HG03060 (cell line): ENCODE results near the gene RELCH.

Experiments used
- ATAC-seq: cut with Tn5 transposase; IDR thresholded peaks from one replicate; pipeline ENCODE4 v1.9.1; 2021; ENCODE audit warnings: low read depth, moderate number of reproducible peaks; ENCODE audit not compliant: unreplicated experiment

RELCH gene

DNA sequence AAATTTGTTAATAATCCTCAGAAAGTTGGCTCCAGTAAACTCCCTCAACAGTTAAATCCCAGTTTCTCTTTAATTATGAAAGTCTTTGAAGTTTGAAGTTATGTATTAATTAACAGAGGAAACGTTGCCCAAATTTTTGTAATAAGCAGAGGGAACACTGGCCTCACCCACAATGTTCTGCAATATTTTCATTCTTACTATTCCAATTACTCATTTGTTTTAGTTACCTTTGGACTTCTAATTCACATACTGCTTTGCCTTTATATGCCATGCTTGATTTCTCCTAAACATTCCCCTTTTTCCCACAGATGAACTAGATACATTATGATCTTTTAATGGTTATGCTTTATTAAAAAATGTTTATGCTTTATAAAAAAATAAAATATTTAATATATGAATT, 61.3 kb downstream of the RELCH start:
- ATAC-seq, result no peak

DNA sequence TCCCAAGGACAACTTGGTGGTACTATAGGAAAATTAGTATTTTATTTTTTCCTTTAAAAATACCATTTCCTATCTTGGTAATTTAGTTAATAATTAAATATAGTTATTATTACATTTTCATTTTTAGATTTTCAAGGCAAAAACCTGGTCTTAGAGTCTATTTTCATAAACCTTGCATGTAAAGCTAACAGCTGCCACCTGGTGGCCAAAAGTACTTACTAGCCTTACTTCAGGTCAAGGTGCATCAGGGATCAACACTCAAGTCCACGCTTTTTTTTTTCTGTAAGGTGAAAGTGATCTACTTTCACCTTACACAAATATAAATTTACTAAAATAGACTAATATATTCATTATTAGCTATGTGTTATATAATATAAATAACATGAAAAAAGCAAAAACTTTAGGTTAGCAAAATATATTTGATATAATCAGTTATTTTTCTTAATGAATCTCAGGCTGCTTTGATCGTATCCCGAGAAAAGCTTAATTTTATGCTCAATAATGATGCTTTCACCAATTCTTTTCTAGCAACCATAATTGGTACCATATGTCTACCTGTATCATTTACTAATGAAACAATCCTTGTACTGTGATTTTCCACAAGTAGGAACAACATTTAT, 62.5 kb downstream of the RELCH start:
- peak; percentile 49 for ATAC-seq

DNA sequence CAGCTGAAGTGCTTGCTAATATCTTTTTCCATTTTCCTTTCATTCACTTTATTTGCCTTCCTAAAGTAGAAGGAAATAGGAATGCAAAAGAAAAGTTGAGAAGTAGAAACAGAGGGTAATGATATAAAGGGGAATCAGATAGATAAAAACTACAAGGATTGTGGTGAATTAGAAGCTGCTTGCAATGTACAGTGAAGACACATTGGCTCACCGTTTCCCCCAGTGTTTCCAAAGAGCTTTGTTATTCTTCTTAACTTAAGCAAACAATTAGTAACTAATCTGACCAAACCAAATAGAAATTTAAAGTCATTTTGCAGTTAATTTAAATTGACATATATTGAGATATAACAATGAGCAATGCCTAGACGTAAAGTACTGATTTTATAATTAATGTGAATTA, 63.4 kb downstream of the RELCH start:
- no peak for ATAC-seq

DNA sequence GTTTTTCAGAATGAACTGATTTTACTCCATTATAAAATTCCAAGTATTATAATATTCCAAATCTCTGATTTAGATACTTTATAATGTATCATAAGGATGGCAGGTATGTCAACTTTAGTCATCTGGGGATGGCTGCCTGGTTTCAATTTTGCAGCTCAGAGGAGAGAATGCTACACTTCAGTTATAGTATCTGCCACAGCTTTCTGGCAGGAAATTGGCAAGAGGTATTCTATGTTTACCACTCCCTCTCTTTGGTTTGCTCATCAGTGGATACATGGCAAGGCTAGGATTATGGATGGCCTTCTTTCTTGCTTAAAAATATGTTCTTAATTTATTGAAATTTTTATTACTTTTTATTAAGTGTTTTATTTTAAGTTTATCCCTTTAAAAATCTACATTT, 71.0 kb downstream of the RELCH start:
- no peak for ATAC-seq

DNA sequence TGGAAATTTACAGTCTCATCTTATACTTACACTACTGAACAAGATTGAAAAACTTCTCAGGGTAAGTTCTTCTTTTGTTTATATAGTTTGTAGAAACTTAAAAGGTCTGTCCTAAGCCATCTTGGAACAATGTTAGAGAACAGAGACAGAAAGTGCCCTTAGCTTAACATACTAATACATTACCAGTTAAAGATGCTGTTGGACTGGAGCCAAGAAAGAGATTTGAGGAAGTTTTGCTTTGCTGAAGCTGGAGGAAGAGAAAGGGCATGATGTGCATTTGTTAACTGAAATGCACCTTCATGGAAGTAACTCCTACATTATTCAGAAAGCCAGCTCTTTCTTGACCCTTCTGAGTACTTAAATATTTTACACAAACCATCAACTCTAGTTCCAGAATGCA, 71.6 kb downstream of the RELCH start:
- no peak for ATAC-seq

DNA sequence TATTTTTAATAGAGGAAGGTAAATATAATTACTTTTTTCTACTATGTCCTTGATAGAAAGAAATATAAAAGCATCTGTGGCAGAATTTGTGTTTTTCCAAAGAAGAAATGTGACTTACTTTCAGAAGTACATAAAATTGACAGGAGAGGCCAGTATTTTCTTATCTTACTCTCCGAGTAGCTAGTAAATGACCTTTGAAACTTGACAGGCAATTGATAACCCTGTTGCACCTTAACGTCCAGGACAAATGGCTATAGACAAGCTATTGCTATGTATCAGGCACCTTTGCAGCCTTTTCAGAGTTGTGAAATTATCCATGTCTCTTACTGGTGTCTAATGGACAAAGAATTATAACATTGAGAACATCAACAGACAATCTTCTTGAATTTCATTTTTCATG, 75.0 kb downstream of the RELCH start:
- no peak for ATAC-seq

DNA sequence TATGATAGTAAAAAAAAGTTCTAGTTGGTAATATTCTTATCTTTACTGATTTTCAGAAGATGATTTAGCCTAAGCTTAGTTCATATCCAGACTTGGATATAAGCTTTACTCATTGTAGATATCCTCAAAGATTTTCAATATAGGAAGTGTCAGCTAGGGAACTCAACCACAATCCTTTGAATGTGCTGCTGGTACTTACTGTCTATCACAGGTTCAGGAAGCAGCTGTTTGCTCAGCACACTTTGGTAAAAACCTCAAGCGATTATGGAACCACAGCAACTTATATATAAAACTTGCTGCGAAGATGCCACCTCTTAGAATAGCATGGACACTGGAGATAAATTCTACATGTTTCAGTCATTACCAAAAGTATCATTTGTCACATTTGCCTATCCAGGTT, 77.9 kb downstream of the RELCH start:
- no peak for ATAC-seq

DNA sequence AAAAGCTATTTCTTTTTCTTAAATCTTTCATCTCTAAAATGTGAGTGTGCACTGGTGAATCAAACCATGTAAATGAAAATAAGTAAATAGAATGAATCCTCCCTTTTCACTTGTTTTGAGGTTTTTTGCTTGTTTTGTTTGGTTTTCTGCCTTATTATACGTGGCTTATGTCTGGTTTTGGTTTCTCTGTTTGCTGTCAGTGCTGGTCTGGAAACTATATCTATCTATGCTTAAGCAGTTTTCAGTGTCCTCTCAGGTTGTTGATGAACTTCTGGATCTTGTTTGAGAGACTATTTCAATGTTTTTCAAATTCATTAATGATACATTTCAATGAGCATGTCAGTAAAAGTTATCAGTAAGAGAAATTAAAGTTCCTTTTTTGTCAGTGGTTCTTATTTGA, 90.0 kb downstream of the RELCH start:
- no peak for ATAC-seq

DNA sequence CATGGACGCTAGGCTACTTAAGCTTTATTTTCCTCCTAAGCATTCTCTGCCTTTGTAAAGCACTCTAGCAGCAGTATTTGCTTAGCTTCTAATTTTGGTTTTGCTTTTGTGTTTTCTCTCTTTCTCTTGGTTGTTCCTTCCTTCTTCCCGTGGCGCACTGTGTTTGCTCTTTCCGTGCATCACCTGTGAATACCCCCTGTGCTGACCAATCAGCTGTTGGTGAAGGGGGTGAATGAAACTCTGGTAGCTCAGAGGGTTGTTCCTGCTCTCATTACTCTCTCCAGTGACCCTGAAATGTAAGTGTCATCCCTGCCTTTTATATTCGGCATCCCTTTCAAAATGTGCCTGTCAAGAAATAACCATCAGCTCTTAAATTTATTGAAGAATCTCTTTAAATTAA, 92.5 kb downstream of the RELCH start:
- no peak for ATAC-seq

DNA sequence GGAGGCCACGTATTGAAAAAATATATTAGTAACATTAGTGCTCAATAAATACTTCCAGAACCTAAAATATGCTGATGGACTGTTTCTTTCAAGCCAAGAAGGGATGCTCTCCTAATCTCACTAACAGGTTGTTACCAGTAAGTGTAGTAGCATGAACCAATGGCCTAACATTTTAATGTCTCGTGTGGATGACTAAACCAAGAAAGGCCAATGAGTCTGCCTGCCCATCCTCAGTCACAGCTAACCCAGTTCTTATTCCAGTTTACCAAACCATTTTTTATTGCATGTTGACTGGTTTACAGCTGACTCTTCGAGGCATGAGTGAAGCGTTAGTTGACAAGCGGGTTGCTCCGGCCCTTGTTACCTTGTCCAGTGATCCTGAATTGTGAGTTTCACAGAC, 93.0 kb downstream of the RELCH start:
- no peak for ATAC-seq

DNA sequence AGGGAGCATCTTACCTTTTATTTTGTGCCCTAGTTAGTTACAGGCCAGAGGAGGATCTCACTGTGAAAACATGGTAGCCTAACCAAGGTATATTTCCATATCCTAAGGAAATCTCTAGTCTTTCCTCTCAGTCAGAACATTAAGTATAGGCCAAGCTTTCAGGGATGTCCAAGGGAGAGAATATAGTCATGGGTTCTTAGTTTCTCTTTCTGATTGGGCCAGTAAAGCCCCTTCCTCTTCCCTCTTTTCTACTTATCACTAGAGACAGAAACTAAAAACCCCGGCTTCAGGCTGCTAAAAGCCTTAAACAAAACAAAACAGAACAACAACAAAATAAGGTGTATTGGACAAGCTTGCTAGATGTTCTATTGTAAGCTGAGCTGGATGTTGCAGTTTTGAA, 93.7 kb downstream of the RELCH start:
- ATAC-seq, result no peak

DNA sequence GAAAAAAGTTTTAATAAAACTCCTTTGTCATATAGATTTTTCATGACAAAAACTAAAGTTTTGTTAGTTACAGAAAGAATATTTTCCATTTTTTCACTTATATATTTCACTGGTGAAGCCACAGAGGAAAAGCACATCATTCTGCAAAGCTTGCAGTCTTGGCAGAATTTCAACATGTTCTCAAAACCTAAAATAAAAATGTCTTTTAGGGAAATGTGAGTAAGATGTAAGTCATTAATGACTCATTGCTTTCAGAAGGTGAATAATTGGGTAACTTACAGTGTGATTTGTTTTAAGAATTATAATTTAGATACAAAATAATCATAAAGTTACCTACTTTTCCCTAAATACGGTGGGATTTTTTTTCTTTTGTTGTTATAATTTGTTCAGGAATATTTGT, 94.6 kb downstream of the RELCH start:
- ATAC-seq, result no peak

DNA sequence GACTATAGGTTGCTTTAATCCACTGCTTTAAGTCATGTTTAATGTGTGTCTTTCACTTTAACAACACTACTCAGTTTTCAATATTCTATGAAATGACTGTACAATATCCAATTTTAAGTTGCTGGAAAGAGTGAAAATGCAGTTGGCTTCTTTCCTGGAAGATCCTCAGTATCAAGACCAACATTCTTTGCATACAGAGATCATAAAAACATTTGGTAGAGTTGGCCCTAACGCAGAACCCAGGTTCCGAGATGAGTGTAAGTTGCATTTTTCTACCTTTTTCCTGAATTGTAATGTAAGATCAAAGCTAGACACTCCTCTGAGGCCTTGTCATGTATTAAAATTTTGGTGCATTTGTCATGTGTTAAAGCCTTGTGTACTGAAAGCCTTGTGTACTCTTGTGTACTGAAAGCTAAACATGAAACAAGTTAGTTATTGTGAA, 95.2 kb downstream of the RELCH start:
- no peak for ATAC-seq

DNA sequence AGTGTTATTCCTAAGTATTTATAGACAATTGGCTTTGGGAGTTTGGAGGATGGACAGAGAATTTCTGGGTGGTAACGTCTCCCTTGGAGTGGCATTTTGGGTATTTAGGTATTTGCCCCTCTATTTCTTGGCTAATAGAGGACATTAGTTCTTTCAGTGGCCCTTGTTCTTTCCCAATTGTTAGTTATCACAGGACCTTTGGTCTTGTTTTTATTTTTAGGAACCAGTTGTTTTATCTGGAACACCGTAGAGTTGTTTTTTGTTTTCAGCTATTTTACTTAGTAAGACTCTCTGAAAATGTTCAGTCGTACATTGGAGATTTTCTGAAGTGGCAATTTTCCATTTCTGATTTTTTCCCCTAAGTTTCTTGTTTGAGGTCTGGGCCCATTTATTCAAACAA, 97.6 kb downstream of the RELCH start:
- no peak for ATAC-seq

DNA sequence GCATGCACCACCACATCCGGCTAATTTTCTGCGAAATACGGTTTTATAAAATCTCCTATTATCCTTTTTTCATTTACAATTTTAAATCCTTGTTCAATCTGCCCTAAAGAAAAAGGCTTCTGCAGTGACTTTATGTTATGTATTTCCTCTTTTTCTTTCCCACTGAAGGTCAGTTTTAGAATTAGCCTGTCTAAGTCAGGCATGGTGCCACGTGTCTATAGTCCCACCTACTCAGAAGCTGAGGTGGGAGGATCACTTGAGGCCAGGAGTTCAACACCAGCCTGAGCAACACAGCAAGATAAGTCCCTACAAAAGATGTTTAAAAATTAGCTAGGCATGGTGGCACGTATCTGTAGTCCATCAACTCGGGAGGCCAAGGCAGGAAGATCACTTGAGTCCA, 98.2 kb downstream of the RELCH start:
- ATAC-seq, result no peak

DNA sequence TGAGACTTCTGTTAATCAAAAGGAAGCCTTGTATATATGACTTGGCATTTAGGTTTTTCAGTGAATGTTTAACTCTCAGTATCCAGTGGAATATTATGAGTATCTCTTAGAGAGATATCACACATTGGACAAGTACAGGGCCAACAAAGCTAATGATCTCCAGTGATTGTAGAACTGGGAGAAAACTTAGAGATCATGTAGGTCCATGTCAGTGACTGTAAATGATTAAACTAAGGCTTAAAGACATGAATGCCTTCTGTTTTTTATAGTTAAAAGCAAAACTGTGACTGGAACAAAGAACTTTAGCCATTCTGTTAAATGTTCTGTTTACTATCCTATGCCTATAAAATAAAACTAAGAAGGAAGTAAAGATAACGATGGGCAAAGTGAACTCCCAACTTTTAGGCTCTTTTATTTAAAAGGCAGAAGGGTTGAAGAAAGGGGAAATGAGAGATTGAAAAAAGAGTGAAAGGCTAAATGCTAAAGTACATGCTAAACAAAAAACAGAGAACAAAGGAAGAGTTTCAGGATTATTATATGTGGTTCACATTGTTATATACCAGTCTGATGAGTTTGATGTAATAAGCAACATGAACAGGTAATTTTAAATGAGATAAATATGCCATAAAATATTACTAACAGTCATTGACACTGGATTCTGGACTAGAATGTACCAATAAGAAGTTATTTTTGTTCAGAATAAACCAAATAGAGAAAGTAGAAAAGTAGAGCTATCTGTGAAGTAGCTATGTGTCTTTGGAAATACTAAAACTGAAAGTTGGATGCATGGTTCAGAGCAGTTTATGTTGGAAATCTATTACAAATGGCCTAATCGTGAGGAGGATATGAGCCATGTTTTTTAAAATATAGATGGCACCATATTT, 101.0 kb downstream of the RELCH start:
- no peak for ATAC-seq

DNA sequence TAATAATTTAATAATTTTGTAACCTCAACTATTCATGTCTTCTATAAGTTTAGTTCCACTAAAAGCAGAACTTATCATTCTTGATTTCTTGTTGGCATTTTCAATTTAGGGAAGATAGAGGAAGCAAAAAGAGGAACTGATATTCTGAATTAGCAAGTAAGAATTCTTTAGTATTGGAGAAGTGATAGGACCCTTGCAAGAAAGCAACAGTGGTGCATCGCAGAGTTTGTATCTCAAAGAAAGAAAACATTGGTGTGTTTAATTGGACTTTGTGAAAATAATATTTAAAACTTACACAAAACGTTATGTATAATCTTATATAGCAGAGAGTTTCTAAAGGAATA, 101.6 kb downstream of the RELCH start:
- no peak for ATAC-seq

DNA sequence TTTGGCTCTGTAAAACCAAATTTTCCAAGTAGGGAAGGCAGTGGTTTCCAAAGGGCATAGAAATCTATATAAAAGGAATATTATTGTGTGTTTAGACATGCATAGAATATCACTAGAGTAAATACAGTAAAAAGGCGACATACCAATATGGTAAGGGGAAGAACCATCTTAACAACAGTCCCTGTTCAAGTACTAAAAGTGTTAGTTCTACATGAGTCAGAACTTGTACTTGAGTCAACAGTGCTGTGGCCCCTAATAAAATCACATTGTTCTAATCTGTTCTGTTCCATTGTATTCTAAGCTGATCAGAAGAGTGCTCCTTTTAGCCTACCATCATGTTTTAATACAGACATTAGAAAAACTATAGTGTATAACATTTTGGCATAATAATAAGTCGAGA, 102.0 kb downstream of the RELCH start:
- no peak for ATAC-seq

DNA sequence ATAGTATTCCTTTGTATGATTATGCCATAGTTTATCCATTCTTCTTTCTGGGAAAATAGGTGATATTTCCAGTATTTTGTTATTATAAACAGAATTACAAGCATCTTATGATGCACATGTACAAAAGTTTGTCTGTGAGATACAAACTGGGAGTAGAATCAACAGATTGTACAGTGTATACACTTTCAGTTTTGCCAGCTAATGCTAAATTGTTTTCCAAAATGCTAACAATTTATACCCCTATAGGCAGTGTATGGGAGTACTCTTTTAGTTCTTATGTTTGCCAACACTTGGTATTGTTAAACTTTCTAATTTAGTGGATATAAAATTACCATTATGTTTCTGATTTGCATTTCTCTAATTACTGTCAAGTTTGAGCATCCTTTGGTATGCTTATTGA, 107.0 kb downstream of the RELCH start:
- no peak for ATAC-seq

DNA sequence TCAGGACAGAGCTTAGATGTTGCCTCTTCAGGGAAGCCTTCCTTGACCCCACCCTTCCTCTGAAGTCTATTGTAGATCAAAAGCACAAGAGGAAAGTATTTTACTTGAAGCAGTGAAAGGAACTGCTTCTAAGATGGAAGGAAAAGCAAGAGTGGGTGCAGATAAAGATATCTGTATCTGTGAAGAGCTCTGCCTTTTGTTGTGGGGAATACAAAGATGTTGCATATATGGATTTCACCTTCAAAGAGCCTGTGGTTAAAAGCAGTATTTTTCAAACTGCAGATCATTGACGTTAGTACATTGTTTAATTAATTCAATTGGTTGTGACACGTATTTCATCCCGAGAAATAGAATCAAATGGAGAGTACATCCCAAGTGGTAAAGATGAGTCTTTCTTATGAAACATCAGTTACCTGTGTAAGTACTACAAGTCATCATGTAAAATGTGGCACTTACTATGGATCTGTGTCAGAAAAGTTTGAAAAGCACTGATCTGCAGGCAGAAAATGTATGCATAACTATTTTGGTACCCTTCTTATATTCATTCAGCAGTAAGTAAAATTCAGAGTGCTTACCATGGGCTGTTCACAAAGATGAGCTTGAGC, 113.4 kb downstream of the RELCH start:
- ATAC-seq, result no peak

DNA sequence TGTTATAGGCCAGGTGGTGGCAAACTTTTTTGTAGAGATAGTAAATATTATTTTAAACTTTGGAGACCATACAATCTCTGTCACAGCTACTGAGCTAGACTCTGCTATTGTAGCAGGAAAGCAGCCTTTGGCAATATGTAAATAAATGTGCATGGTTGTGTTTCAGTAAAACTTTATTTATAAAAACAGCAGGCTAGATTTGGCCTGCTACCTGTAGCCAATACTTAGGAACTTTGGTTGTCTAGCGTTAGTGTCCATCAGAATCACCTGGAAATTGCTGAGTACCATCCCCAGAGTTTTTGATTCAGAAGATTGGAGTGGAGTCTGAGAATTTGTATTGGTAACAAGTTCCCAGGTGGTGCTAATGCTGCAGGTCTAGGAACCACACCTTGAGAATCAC, 114.3 kb downstream of the RELCH start:
- no peak for ATAC-seq

DNA sequence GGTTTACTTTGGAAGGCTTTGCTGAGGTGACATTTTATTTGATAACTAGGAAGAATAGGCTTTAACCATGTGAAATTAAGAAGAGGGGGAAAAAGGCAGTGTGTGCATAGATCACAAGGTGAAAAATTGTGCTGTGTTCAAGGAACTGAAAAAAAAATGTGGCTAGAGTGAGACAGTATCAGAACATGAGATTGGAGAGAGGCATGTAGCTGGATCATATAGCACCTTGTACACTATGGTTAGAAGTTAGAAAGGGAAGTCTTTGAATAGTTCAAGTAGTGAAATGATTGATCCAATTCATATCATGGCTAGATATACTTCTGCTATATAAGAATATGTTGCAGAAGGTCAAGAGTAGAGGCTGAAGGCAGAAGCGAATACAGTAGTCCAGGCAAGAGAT, 125.8 kb downstream of the RELCH start:
- ATAC-seq, result no peak
